SK-N-MC (cell line): Measurements from ENCODE around the gene UTF1.

Experiments used
- DNase-seq: peaks from one replicate; pipeline ENCODE4 v3.0.0-alpha.2; 2011; ENCODE audit warnings: low read depth, low spot score
- H3K27ac ChIP-seq: fragments of 200-600 bp; sonication (generic); 2 replicates; pipeline ENCODE4 v1.5.1; 2016; ENCODE audit warnings: mixed run types
- H3K36me3 ChIP-seq: fragments of 200-600 bp; sonication (generic); 2 replicates; pipeline ENCODE4 v1.6.1; 2017; ENCODE audit warnings: antibody characterized with exemption, low read length, mixed read lengths; ENCODE audit not compliant: insufficient read depth
- H3K4me3 ChIP-seq: fragments of 200-600 bp; sonication (generic); 2 replicates; pipeline ENCODE4 v1.5.1; 2016
- H3K9ac ChIP-seq: fragments of 200-600 bp; sonication (generic); 2 replicates; pipeline ENCODE4 v1.8.0; 2017; ENCODE audit warnings: mixed run types, mixed read lengths; ENCODE audit not compliant: insufficient read length
- H3K9me3 ChIP-seq: fragments of 200-600 bp; sonication (generic); 2 replicates; pipeline ENCODE4 v1.6.1; 2017; ENCODE audit warnings: low read depth, mild to moderate bottlenecking, antibody characterized with exemption, low read length, moderate library complexity, mixed read lengths
- EZH2 ChIP-seq: fragments of 200-600 bp; sonication (generic); IDR thresholded peaks from one replicate; pipeline ENCODE4 v1.6.1; 2017; ENCODE audit warnings: antibody characterized with exemption
- FOXP2 ChIP-seq: optimal IDR thresholded peaks from 2 replicates; pipeline ENCODE3; 2011; ENCODE audit warnings: mild to moderate bottlenecking, moderate library complexity; ENCODE audit not compliant: insufficient read depth; ENCODE audit errors: extremely low read length, control extremely low read depth
- POLR2AphosphoS5 ChIP-seq: IDR thresholded peaks from 2 replicates; pipeline ENCODE4 v1.6.1; 2012; ENCODE audit warnings: mild to moderate bottlenecking, low read depth, low read length, borderline replicate concordance

The UTF1 gene

GRCh38 chr10:133268532-133268931, 38.5 kb downstream of the UTF1 start:
- DNase-seq, result no peak
- no peak overlapping the region for H3K27ac ChIP-seq
- TF ChIP-seq POLR2AphosphoS5 (no peak), EZH2 (no peak), FOXP2 (no peak)
- no peaks in the 10 kb centered on the region for H3K9me3 ChIP-seq
- no peak overlapping the region for H3K9ac ChIP-seq
- H3K36me3 ChIP-seq, result no peaks in the 10 kb centered on the region
- H3K4me3 ChIP-seq, result no peak overlapping the region

DNA sequence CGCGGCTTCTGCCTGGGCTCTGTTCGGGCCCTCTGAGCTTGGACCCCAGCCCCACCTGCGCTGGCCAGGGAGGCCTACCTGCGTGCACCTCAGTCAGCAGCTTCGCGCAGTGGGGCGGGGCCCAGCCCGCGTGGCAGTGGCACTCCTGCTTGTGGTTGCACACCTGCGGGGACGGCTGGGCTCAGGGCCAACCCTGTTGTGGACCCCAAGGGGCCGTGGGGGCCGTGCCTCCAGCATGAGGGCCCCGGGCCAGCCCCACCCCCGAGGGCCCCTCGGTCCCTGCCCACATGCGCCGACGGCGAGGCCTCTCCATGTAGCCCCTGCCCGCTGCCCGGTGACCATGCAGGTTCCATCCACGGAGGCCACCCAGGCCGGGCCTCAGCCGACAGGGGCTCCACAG, 39.4 kb downstream of the UTF1 start:
- Histone ChIP-seq H3K4me3 (no peak overlapping the region), H3K27ac (no peak overlapping the region)
- no peak for TF ChIP-seq FOXP2
- TF ChIP-seq EZH2, result no peak
- no peak for TF ChIP-seq POLR2AphosphoS5

DNA sequence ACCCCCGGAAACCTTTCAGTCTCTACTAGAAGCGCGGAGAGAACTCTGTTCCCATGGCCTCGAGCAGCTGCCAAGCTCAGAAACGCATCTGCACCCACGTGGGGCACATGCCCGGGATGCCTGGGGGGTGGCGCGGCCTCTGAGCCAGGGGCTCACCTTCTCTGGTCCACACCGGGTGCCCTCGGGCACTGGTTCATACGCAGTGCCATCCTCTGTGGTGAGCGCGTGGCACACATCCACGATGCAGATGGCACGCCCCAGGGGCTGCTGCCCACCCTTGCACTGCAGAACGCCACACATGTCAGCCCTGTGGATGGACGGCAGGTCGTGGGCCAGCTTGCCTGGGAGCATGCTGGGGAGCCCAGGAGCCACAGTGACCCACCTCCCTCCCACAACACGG, 40.2 kb downstream of the UTF1 start:
- no peak for DNase-seq
- no peaks in the 10 kb centered on the region for H3K9me3 ChIP-seq
- H3K9ac ChIP-seq, result no peak overlapping the region
- TF ChIP-seq FOXP2 (no peak), POLR2AphosphoS5 (no peak), EZH2 (no peak)
- H3K4me3 ChIP-seq, result no peak overlapping the region
- no peaks in the 10 kb centered on the region for H3K36me3 ChIP-seq
- H3K27ac ChIP-seq, result no peak overlapping the region

More for the DNA sequence above, 39.4 kb downstream of the UTF1 start:
- Histone ChIP-seq H3K9me3 (no peaks in the 10 kb centered on the region), H3K36me3 (no peaks in the 10 kb centered on the region), H3K9ac (no peak overlapping the region)
- no peak for DNase-seq

GRCh38 chr10:133270773-133271297, 40.8 kb downstream of the UTF1 start:
- H3K4me3 ChIP-seq, result no peak overlapping the region
- H3K9ac ChIP-seq, result no peak overlapping the region
- TF ChIP-seq FOXP2, result no peak
- no peak for DNase-seq
- no peak overlapping the region for H3K27ac ChIP-seq
- no peaks in the 10 kb centered on the region for H3K36me3 ChIP-seq
- no peaks in the 10 kb centered on the region for H3K9me3 ChIP-seq

GRCh38 chr10:133271521-133272300, 41.7 kb downstream of the UTF1 start:
- no peaks in the 10 kb centered on the region for H3K9me3 ChIP-seq
- DNase-seq, result no peak
- no peak for TF ChIP-seq POLR2AphosphoS5
- TF ChIP-seq EZH2, result no peak
- TF ChIP-seq FOXP2, result no peak
- H3K36me3 ChIP-seq, result no peaks in the 10 kb centered on the region
- no peak overlapping the region for H3K9ac ChIP-seq
- H3K27ac ChIP-seq, result no peak overlapping the region
- H3K4me3 ChIP-seq, result no peak overlapping the region

GRCh38 chr10:133272301-133272963, 42.4 kb downstream of the UTF1 start:
- TF ChIP-seq FOXP2, result no peak
- TF ChIP-seq EZH2, result no peak
- no peak for TF ChIP-seq POLR2AphosphoS5
- H3K4me3 ChIP-seq, result no peak overlapping the region
- DNase-seq, result no peak
- no peak overlapping the region for H3K27ac ChIP-seq
- no peaks in the 10 kb centered on the region for H3K9me3 ChIP-seq
- H3K9ac ChIP-seq, result no peak overlapping the region
- no peaks in the 10 kb centered on the region for H3K36me3 ChIP-seq

DNA sequence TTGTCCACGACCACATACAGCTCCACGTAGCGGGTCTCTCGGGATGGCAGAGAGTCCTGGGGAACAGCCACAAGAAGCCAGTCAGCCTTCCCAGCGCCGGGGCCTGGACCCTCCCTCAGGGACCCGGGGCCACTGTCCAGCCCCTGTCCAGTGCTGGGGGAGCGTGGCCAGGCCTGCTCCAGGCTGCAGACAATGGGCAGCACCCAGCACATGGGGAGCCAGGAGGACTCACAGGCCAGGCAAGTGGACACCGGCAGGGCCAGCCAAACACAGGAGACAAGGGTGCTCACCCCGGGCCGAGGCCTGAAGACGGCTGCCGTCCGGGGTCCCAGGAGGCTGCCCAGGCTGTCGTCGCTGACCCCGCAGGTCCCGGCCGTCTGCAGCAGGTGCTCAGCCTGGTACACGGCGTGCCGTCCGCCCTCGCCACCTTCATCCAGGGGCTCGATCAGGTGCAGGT, 43.0 kb downstream of the UTF1 start:
- TF ChIP-seq FOXP2, result no peak
- Histone ChIP-seq H3K9ac (no peak overlapping the region), H3K36me3 (no peaks in the 10 kb centered on the region), H3K9me3 (no peaks in the 10 kb centered on the region), H3K27ac (no peak overlapping the region), H3K4me3 (no peak overlapping the region)
- no peak for DNase-seq

DNA sequence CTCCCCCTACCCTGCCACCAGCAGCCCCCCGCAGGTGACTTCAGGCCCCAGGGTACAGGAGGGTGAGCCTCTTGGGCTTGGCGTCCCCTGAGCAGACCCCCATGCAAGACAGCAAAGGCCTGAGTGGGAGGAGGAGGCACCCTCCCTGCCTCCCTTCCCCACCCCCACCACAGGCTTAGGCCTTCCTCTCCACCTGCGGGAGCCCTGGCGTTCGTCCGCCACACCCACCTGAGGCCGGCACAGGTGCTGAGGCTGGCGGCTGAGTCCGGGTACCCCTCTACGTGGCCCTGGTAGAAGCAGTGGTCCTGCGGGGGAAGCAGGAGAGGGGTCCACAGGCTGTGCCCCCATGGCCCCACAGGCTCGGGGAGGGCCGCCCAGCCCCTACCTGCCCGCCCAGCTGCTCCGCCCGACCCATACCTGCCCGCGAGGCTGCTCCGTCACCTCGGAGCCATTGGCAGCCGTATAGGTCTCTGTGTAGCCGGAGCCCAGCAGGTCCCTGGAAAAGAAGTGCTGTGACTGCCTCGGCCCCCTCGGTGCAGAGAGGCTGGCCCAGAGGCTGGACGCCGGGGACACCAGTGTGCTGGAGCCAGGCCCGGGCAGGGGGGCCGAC, 43.6 kb downstream of the UTF1 start:
- Histone ChIP-seq H3K9me3 (no peaks in the 10 kb centered on the region), H3K27ac (no peak overlapping the region), H3K36me3 (no peaks in the 10 kb centered on the region), H3K4me3 (no peak overlapping the region), H3K9ac (no peak overlapping the region)
- DNase-seq, result no peak
- TF ChIP-seq EZH2, result no peak
- TF ChIP-seq POLR2AphosphoS5, result no peak
- no peak for TF ChIP-seq FOXP2

GRCh38 chr10:133274751-133275683, 45.0 kb downstream of the UTF1 start:
- Histone ChIP-seq H3K9me3 (no peaks in the 10 kb centered on the region), H3K36me3 (no peaks in the 10 kb centered on the region), H3K9ac (no peak overlapping the region), H3K27ac (no peak overlapping the region), H3K4me3 (no peak overlapping the region)
- DNase-seq, result no peak
- TF ChIP-seq POLR2AphosphoS5 (no peak), FOXP2 (no peak), EZH2 (no peak)
